A549 treated with Mapracorat at 1 μM for 4 hours (cell line): ENCODE data around the gene EEF1AKMT2. TPM values are rescaled to one million over a fixed set of nuclear protein-coding genes. Genes with fewer than 3 reads are reported as not detected.

ENCODE experiments used
- total RNA-seq: library from RNA; stranded (reverse); fragments of 200-300 nt; extraction: Qiagen RNA extraction; gene quantifications from 5 replicates; pipeline ENCODE4 v1.2.3, GENCODE V29; 2022

Gene EEF1AKMT2
- 14.1 to 20.1 TPM (median 16.8 TPM) in 5 replicates for total RNA-seq

DNA sequence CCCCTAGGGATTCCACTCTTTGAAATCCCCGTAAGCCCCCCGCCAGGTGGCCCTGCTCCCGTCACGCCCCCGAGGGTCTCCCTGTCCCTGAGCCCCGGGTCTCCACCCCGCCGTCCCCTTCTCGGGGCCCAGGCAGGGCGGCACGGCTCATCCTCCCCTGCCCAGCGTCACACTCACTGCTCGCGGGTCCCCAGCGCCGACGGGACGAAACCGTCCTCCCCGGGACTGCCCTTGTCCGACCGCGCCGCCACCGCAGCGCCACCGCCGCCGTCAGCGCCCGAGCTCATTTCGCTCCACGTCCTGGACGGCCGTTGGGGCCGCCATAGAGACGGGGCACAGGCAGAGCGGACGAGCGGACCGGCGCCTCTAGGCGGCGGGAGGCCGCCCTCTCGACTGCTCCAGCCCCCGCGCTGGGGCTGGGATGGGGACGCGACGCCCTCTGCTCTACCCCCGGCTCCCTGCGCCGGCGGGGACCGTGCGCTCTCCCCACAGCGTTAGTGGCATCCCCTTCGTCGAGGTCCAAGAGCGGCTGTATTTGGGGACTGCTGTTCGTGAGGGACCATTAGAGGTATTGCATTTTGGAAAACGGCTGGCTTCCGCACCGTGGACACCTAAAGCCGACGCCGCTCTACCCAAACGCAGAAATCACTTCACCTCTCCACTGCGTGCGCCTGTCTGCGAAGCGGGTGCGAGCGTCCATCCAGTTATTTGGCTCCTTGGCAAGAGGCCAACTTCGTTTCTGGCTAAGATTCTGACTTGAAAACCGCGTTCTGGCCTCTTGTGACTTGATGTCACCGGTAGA, at the start of gene EEF1AKMT2:
Gene EEF1AKMT2, minus strand, starts transcription at position 341 of the 802 bp plus-strand sequence. Its CDS starts 54 bp downstream, at position 287.

DNA sequence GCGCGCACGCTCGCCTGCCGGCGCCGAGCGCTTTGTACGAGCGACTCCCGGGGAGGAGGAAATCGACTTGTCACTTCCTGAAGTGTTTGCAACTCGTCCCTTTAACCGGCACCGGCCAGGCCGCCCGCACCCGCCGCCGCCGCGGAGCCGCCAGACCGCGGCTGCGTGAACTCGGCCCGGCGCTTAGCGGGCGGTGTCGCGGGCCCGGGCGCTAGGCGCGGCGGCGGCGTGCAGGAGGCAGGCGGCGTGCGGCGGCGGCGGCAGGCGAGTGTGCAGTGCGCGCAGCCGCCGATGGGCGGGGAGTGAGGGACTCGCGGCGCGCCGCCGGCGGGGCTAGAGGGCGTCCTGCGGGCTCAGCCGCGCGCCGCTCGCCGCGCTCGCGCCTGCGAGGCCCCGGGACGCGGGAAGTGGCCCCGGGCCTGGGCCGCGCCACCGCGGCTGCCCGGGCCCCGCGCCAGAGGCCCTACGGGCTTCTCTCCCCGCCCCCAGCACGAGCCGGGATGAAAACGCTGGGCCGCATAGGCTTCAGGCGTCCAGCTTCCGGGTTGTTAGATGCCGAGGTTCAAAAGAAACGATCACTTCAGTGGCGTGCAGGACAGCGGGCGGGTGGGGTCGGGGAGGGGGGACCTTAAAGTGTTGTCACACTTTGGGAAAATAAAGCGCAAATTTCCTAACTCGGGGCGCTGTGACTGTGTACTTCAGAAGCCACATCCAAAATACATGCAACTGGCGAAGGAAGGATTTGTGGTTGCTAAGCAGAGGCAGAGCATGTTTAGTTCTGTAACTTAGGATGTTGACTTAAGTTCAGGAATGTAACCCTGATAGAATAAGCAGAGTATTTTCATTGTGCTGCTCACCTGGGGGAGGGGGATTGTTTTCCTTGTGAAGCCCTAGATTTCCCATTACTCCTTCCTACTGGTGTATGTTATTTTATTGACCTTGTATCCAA, 47.3 kb downstream of the EEF1AKMT2 start, which contains the start of gene FAM53B:
Gene FAM53B, minus strand, starts transcription at position 277 of the 949 bp plus-strand sequence. CDS start 37,665 bp downstream, outside the sequence.

Other genes with a start within 250 kb of the EEF1AKMT2 start
- 8.8 to 12.5 TPM (median 12.2 TPM) in 5 replicates for gene FAM53B, start 47.5 kb downstream of the EEF1AKMT2 start, total RNA-seq
- gene ABRAXAS2, start 9.9 kb upstream of the EEF1AKMT2 start, total RNA-seq: 14.6 to 16.1 TPM (median 14.9 TPM) in 5 replicates
- 7.5 to 9.3 TPM (median 8.9 TPM) in 5 replicates for gene ZRANB1, start 150.2 kb upstream of the EEF1AKMT2 start, total RNA-seq